ENCODE data around the gene SENP2. TPM values are rescaled to one million over a fixed set of nuclear protein-coding genes. Genes with fewer than 3 reads are reported as not detected.
A peak's percentile ranks its signal among the peaks of the same experiment; 100 is the strongest.

The SENP2 gene
- total and polyA plus RNA-seq, 12 donors, result 7.6 to 46.3 (median 27.2) TPM

- no peaks in the 10 kb centered on the region for H3K36me3 ChIP-seq (replicated peaks in 1 of 2)
- no peak for TF ChIP-seq POLR2A (IDR thresholded peaks at IDR 0.05)
- no peak for TF ChIP-seq CTCF (IDR thresholded peaks at IDR 0.05)
- DNase-seq, result no peak
- no peak overlapping the region for H3K4me3 ChIP-seq
- WGBS, 4 donors, result 85 to 93% (median 92%) methylated on average over 7 of the region's 7 CpGs
- no peaks in the 10 kb centered on the region for H3K4me1 ChIP-seq (replicated peaks in 1 of 2)
- H3K9me3 ChIP-seq (replicated peaks in 1 of 3), result no peaks in the 10 kb centered on the region
- H3K27me3 ChIP-seq, result no peaks in the 10 kb centered on the region
- no peak overlapping the region for H3K27ac ChIP-seq
- intact Hi-C loops (cut with DNase I), result no loop called here
These were observed 45.4 kb upstream of the SENP2 start for GRCh38 chr3:185540695-185541094.

GRCh38 chr3:185549122-185549521 lies 37.0 kb upstream of the SENP2 start:
- no peaks in the 10 kb centered on the region for H3K36me3 ChIP-seq (replicated peaks in 1 of 2)
- DNase-seq, result peak; percentile 37 to 92 (median 83)
- H3K4me3 ChIP-seq, result no peak overlapping the region
- H3K9me3 ChIP-seq (replicated peaks in 1 of 3), result no peaks in the 10 kb centered on the region
- H3K4me1 ChIP-seq (replicated peaks in 1 of 2), result peaks cover 0 to 7% of the 10 kb centered on the region in 2 donors
- no peak overlapping the region for H3K27ac ChIP-seq
- H3K27me3 ChIP-seq, result no peaks in the 10 kb centered on the region
- 25 to 40% (median 27%) methylated on average over 3 of the region's 3 CpGs for WGBS, 4 donors
- no peak for TF ChIP-seq CTCF (IDR thresholded peaks at IDR 0.05)
- TF ChIP-seq POLR2A (IDR thresholded peaks at IDR 0.05), result no peak
- intact Hi-C loops (cut with DNase I), result no loop called here

- WGBS, 4 donors, result 72 to 91% (median 86%) methylated on average over 1 to 3 of the region's 3 CpGs
- no peaks in the 10 kb centered on the region for H3K36me3 ChIP-seq (replicated peaks in 1 of 2)
- intact Hi-C loops (cut with DNase I), result loop anchor here in 1 of 2 donors (10.0 kb wide), 1 partner anchor 45 kb away; no protein-coding TSS in a partner anchor
- peak overlapping the region in 1 of 5 donors; percentile 48 for H3K27ac ChIP-seq
- peaks cover 0 to 7% of the 10 kb centered on the region in 2 donors for H3K4me1 ChIP-seq (replicated peaks in 1 of 2)
- no peak for DNase-seq
- no peak for TF ChIP-seq POLR2A (IDR thresholded peaks at IDR 0.05)
- no peak for TF ChIP-seq CTCF (IDR thresholded peaks at IDR 0.05)
- H3K9me3 ChIP-seq (replicated peaks in 1 of 3), result no peaks in the 10 kb centered on the region
- no peaks in the 10 kb centered on the region for H3K27me3 ChIP-seq
- H3K4me3 ChIP-seq, result no peak overlapping the region
These were observed 36.4 kb upstream of the SENP2 start for GRCh38 chr3:185549651-185550111.

- no peak within 1 kb of the TSS for H3K27ac ChIP-seq
- no peak for TF ChIP-seq CTCF (IDR thresholded peaks at IDR 0.05)
- no peak for TF ChIP-seq POLR2A (IDR thresholded peaks at IDR 0.05)
- WGBS, 4 donors, result 49 to 53% (median 51%) methylated on average over 6 of the region's 6 CpGs
- H3K4me3 ChIP-seq, result no peak within 1 kb of the TSS
- no peaks in the 10 kb centered on the region for H3K27me3 ChIP-seq
- H3K9me3 ChIP-seq (replicated peaks in 1 of 3), result no peaks in the 10 kb centered on the region
- no peak for DNase-seq
- intact Hi-C loops (cut with DNase I), result loop anchor here in 1 of 2 donors (10.0 kb wide), 1 partner anchor 48 kb away; no protein-coding TSS in a partner anchor
- H3K36me3 ChIP-seq (replicated peaks in 1 of 2), result no peaks in the 10 kb centered on the region
- peaks cover 0 to 7% of the 10 kb centered on the region in 2 donors for H3K4me1 ChIP-seq (replicated peaks in 1 of 2)
These were observed 33.7 kb upstream of the SENP2 start, which contains the start of gene LIPH for GRCh38 chr3:185552358-185552877. LIPH (minus strand) TSS chr3:185552588; CDS start chr3:185552471, 117 bp downstream.
